Umbilical cord (tissue), 2 donors: ENCODE measurements around the gene PPP4R4. TPM values are rescaled to one million over a fixed set of nuclear protein-coding genes. Genes with fewer than 3 reads are reported as not detected.

Experiments
- DNase-seq: peaks from one replicate; pipeline ENCODE4 v3.0.0-alpha.2; 2015; ENCODE audit warnings: low spot score
- total RNA-seq: library from RNA; depleted of rRNA; stranded (reverse); fragments of >200 nt; gene quantifications from one replicate; pipeline ENCODE4 v1.2.3, GENCODE V29; 2014; ENCODE audit warnings: low replicate concordance; ENCODE audit not compliant: insufficient read depth

Gene PPP4R4
- total RNA-seq, 1 donor from 2014 or later: 0.72 TPM

DNA sequence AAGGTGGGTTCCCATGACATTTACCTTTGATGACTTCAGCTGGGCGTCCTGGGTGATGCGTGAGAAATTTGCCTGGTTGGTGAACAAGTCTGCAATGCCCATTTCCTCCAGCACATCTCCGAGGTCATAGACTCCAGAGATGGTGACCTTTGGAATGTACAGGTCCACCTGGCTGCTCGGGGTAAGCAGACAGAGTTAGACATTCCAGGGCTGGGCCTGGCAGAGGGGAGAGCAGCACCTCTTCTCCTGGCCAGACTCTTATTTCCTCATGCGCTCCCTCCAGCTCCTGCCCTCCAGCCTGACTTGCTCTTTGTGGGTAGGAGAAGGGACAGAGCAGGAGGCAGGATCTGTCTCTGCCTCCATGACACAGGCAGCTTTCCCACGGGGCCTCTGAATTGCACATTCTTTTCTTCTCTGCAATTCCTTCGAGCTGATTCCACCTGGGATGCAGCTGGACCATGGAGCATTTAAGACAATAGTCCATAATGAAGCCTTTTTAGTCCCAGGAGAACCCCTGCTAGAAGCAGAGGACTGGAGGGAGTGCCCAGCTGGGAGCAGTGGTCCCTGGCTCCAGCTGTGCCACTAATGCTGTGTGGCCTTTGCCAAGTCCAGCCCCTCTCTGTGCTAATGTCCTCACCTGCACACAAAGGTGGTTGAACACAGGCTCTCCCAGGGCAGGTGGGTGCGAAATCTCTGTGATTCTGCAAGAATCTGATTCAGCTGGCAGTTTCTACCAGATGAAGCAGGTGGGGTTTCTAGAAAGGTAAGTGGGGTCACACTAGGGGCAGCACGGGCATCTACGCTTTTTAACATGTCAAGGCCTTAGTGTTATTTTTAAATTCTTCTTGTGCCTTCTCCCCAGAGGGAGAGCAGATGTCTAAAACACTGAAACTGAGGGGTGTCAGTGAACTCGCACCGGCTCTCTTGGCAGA is 132.2 kb downstream of the PPP4R4 start:
- DNase-seq: no peak

DNA sequence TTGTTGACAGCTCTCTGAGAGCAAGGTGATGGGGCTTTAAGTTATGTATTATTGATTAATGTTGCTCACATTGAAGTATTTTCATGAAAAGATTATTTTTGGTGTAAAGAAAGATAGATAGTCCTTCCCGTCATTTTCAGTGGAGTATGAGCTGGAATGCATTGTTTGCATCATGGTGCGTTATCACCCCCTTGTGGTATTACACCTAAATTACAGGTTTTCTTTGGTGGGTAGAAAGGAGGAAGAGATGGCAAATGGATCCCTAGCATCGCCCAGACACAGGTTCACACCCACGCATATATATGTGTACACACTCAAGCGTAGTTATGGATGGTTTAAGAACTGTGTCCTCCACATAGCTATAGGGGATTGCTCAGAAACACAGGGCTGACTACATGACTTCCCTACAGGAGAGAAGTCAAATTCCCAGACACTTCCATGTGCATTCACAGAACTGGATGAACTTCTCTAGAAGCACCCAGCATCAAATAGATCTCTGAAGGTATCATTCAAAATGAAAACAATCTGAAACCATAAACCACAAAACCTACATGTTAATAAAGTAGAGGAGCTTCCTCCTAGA is 133.4 kb downstream of the PPP4R4 start:
- DNase-seq: no peak

DNA sequence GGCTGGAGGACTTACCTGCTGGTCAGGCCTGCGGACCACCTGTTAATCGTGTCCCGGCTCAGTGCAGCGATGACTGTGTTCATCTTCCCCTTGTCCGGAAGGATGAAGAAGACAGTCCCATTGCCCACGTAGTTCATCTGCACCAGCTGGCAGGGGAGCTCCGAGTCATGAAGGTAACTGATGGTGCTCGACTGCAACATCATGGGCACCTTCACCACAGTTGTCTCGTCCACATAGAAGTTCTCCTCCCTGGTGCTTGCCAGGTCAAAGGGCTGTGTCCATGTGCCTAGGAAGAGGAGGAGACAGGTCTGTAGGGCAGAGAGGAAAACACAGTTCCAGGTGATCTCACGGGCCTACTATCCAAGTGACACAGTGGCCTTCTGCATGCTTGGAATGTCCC is 135.6 kb downstream of the PPP4R4 start:
- no peak for DNase-seq

DNA sequence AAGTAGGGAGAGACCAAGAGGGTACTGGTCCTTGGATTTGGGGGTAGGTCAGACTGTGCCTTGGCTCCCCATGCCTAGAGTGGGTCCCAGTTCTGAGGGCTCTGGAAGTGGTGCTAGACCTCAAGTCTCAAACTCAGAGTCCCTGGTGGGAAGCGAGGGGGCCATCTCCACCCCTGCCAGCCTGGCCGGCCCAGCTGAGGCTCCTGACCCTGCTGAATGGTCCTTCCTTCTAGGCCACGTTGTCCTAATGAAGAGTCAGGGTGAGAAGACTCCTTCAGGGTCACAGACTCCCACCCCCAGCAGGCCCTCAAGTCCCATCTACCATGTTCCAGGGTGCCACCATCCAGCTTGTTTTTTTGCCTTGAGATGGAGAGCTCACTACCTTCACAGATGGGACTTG is 136.1 kb downstream of the PPP4R4 start:
- no peak for DNase-seq

DNA sequence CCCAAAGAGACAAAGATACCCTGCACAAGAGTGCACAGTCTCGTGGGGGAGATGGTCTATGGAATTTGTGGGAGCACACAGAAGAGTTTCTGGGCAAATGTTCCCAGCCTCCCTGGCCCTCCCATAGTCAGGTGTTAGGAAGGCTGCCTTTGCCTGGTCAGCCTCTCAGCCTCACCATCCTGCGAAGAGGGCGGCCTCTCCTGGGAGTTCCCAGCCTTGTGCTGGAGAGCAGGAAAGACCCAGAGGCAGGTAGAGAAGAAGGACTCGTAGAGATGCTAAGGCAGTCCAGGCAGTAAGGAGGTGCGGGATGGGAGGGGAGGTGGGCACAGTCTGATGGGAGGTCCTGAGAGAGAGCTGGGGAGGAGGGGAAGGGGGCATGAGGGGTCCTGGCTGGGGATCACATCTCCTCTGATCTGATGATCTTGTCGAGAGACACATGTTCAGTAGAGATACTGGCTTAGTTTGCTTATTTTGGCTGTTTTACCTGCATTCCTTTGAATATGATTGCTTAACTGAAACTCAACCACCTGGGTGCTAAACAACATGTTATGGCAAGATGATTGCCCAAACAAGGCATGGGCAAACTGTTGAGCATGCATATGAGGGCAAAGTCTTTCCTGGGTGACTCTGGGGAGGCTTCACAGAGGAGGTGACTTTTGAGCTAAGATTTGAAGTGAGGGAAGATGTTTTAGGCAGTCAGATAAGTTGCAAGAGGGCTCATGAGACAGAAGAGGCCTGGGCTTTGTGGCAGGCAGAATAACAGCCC is 138.5 kb downstream of the PPP4R4 start:
- DNase-seq: no peak

DNA sequence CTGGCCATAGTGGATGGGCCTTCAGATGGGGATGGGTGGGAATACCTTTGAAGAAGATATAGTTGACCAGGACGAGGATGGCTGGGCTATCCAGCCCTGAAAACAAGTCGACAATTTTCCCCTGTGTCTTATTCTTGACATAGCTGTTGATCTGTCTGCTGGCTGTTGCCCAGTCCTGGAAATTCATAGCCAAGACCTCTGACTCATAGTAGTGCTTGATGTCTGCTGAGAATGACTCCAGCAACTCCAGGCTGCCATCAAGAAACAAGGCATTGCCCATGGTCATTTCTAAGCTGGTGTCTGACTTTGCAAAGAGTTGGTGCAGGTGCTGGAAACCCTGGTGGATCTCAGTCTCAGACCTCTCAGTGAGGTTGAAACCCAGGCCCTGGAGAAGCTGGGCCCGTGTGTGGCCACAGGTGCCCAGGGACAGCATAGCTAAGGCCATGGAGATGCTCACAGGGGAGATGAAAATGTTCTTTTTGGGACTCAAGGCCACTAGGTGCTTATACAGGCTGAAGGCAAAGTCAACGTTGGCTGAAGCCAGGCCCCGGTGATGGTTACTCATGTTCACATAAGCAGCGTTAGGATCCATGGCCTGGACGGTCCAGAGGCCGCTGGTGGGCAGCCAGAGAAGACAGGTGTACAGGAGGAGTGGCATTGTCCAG is 140.0 kb downstream of the PPP4R4 start:
- no peak for DNase-seq

DNA sequence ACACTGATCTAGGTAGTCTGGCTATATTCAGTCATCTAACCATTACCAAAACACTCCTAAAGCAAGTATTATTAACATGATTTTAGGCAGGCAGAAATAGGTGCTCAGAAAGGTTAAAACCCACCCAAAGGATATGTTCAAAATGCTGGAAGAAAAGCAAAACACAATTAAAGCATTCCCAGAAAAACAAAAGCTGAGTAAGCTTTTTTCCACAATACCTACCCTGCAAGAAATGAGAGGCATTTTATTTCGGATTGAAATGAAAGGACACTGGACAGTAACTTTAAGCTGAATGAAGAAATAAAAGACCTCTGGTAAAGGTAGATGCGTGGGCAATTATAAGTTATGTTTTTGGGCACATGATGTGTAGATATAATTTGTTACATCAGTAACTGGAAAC is 140.8 kb downstream of the PPP4R4 start:
- no peak for DNase-seq

DNA sequence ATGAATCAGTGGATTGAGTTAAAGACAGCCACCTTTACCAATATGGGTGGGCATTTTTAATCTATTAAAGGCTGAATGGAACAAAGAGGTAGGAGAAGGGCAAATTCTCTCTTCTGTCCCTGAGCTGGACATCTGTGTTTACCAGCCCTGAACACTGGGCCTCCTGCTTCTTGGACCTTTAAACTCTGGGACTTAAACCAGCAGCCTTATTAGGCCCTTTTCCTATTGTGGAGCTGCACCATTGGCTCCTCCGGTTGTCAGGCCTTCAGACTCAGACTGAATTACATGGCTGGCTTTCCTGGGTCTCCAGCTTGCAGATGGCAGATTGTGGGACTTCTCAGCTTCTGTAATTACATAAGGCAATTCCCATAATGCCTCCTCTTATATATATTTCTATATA is 142.6 kb downstream of the PPP4R4 start:
- DNase-seq: no peak

DNA sequence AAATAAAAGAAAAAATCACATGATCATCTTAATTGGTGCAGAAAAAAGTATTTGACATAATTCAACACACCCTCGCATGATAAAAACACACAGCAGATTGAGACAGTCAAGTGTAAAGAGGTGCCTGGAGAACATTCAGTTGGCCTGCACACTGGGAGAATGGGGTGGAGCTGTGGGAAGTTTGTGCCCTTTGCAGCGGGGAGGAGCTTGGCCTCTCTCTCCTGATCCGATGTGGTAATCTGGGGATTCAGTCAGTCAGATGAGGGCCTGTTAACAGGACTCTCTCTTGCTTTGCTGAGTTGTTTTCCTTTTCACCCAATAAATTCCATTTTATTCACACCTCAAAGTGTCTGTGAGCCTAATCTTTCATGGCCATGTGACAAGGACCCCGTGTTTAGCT is 143.1 kb downstream of the PPP4R4 start:
- DNase-seq: peak; percentile 9

DNA sequence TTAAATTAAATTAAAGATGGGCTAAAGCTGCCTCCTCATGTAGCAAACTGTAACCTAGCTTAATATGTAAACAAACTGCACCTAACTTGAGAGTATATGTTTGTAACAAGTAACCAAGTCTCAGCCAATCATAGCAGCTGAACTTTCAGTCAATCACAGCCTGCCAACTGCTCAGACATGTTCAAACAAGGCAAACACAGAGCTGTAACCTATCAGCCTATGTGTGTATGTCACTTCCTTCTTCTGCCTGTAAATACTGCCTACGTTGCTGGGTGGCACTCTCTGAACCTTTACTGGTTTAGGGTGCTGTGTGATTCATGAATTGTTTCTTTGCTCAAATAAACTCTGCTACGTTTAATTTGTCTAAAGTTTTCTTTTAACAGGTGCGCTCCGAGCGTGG is 146.1 kb downstream of the PPP4R4 start:
- no peak for DNase-seq

DNA sequence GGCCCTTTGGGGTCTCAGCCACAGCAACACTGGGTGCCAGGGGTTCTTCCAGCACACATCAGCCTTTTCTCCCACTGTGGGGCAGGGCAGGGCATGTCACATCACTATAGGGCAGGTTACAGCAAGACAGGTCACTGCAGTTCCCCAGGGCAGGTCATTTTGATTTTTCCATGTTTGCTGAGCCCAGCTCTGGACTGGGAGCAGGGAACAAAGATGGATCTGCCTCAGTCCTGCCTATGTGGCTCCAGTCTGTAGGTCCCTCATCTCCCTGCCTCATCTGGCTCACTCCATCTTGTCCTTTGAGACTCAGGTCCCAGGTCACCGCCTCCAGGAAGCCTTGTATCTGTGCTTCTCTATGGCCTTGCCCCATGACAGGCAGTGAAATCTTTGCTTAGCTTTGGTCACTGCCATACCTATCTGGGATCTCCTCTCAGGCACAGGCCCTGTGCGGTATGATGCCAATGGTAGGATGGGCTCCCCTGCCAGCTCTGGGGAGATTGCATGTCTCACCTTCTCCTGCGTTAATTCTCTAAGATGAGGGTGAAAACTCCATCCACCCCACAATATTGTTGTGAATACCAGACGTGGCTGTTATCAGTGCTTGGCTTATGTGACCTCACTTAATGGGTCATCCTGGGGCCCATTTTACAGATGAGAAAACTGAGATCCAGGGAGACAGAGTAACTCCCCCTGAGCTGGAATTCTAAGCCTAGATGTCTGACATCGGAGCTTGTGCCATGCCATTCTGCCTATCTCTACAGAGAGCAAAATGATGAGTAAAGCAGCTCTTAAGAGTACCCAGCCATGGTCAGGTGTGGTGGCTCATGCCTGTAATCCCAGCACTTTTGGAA is 147.5 kb downstream of the PPP4R4 start:
- DNase-seq: no peak

DNA sequence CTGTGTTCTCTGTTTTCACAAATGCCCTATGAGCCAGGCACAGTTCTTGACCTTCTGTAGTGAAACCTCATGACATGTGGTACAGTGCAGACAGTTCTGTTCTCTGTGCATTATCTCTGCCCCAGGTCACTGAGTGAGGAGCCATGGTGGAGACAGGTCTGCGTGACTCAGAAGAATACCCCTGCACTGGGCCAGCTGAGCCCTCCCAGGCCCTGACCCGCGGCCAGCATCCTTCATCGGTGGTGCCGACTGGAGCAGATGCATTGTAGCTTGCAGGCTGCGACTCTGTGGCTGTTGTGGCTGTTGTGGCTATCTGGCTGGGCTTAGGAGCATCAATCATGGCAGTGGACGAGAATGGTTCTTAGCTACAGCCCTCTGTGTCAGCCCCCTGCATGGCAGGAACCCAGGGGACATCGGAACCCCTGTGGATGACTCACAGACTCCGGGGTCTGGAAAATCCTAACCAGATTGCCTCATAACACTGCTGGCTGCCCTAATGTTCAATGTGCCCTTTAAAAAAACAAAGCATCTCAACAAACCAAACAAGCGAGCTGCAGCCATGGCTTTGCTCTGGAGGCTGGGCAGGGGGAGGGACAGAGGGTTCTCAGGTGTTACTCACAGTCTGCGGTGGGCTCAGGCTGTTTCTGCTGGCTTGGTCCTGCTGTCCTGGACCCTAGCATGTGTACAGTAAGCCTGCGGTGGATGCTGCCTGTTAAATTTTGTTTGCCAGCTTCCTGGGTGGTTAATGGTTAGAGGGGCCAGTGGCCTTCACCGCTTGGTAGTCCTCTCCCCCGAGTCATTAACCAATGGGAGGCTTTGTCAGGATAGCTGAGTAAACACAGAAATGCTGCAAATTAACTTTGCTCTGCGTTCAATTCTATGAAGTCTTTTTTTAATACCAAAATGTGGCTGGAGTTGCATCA is 148.8 kb downstream of the PPP4R4 start, which contains the start of gene SERPINA6:
SERPINA6 (minus strand) TSS at position 689 of the 923 bp plus-strand sequence. CDS start 8,688 bp downstream, outside the sequence.
- no peak for DNase-seq

DNA sequence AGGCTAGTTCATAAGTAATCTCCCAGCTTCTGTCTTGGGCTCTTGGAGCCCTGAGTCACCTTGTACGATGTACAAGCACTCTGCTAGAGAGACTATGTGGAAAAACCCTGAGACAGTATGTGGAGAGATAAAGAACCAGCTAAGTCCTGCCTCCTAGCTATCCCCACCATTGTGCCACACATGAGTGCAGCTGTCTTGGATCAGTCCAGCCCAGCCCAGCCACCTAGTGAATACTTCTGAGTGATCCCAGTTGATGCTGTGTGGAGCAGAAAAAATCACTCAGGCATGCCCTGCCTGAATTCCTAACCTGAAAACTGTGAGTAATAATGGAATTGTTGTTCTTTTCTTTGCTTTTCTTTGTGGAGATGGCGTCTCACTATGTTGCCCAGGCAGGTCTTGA is 154.1 kb downstream of the PPP4R4 start:
- no peak for DNase-seq

Other genes starting within 250 kb of the PPP4R4 start
- not detected for gene FAM181A, start 247.0 kb upstream of the PPP4R4 start, total RNA-seq
- gene ASB2, start 197.8 kb upstream of the PPP4R4 start, total RNA-seq: 35.4 TPM
- not detected for gene CCDC197, start 177.0 kb upstream of the PPP4R4 start, total RNA-seq
- 1.9 TPM for gene OTUB2, start 148.0 kb upstream of the PPP4R4 start, total RNA-seq
- gene DDX24, start 93.1 kb upstream of the PPP4R4 start, total RNA-seq: 82.1 TPM
- gene IFI27L1, start 93.0 kb upstream of the PPP4R4 start, total RNA-seq: 1.2 TPM
- gene IFI27, start 63.6 kb upstream of the PPP4R4 start, total RNA-seq: 40.7 TPM
- gene IFI27L2, start 44.7 kb upstream of the PPP4R4 start, total RNA-seq: 68.9 TPM
- 1.2 TPM for gene SERPINA10, start 118.9 kb downstream of the PPP4R4 start, total RNA-seq
- gene SERPINA6, start 149.0 kb downstream of the PPP4R4 start, total RNA-seq: 2.4 TPM
- not detected for gene SERPINA2, start 192.4 kb downstream of the PPP4R4 start, total RNA-seq
- gene SERPINA1, start 214.3 kb downstream of the PPP4R4 start, total RNA-seq: 15.6 TPM